Measurements from ENCODE around the gene OPCML.

OPCML gene

GRCh38 chr11:133007027-133007584 is 525.2 kb downstream of the OPCML start:
- no peak for TF ChIP-seq CTCF (IDR thresholded peaks at IDR 0.05; ENCODE audit: low read depth, low read length, missing control alignments)
- in situ Hi-C loops (cut with HindIII; ENCODE audit: low pct_ligation_motif_present, low sequenced_read_pairs), result no loop called here
- Histone ChIP-seq H3K4me3 (ENCODE audit: low read depth, low read length) (no peak overlapping the region), H3K36me3 (replicated peaks) (no peaks in the 10 kb centered on the region), H3K27me3 (replicated peaks) (no peaks in the 10 kb centered on the region), H3K27ac (no peak overlapping the region)
- no peak for DNase-seq

DNA sequence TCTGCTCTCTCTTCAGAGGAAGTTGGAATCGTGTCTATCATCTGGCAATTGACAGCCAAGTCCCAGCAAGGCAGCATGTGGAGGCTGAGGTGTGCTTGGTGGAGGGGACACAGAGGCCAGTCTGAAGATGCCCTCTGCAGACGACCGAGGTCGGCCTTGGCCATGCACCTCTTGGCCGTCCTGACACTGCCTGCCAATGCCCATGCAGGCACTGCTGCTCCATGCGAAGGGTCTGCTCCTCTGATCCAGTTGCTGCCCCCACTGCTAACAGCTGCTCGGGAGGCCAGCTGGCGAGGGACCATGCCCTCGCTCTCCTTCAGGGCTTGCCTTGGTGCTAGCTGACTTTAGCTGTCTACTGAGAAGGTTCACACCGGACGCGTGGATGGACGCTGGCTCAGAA is 527.9 kb downstream of the OPCML start:
- Histone ChIP-seq H3K36me3 (replicated peaks) (no peaks in the 10 kb centered on the region), H3K27ac (no peak overlapping the region), H3K4me3 (ENCODE audit: low read depth, low read length) (no peak overlapping the region), H3K27me3 (replicated peaks) (no peaks in the 10 kb centered on the region)
- DNase-seq, result no peak
- TF ChIP-seq CTCF (IDR thresholded peaks at IDR 0.05; ENCODE audit: low read depth, low read length, missing control alignments), result no peak
- in situ Hi-C loops (cut with HindIII; ENCODE audit: low pct_ligation_motif_present, low sequenced_read_pairs), result no loop called here

DNA sequence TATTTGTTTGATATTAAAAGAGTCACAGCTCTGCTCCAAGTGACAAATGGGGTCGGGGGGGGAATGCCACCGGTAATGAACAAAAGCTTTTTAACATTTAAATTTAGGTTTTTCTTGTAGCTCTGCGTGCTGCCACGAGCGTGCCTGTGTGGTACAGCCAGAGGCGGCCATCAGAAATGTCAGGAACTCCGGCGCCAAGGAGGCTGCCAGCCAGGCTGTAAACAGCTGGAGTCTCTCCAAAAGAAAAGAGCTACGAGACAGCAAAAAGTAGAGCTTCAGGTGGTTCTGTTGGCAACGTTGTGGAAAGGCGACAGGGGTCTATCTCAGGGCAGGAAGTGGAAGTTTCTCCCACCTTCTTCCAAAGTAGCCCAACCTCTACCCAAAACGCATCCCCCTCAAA is 532.8 kb downstream of the OPCML start:
- in situ Hi-C loops (cut with HindIII; ENCODE audit: low pct_ligation_motif_present, low sequenced_read_pairs), result no loop called here

DNA sequence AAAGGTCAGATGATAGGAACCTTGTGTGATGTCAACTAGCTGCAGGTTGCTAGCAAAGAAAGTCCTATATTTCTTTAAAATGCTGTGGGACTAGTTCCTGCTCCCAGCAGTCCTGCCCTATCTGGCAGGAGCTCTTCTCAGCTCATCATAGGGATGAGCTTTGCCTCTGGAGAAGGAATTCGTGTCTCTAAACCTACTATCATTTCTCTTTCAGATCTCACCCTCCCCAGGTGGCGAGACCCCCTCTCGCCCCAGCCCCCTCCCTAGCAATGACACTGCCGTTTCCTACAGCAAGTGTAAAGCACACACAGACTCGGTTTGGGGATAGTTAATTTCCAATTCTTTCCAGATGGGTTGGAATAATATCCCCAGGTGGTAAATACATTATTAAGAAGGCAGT is 533.3 kb downstream of the OPCML start:
- peaks cover 12% of the 10 kb centered on the region for H3K27me3 ChIP-seq (replicated peaks)
- TF ChIP-seq CTCF (IDR thresholded peaks at IDR 0.05; ENCODE audit: low read depth, low read length, missing control alignments), result no peak
- H3K27ac ChIP-seq, result no peak overlapping the region
- in situ Hi-C loops (cut with HindIII; ENCODE audit: low pct_ligation_motif_present, low sequenced_read_pairs), result no loop called here
- no peak overlapping the region for H3K4me3 ChIP-seq (ENCODE audit: low read depth, low read length)
- no peak for DNase-seq
- no peaks in the 10 kb centered on the region for H3K36me3 ChIP-seq (replicated peaks)

More for the DNA sequence above, 532.8 kb downstream of the OPCML start:
- H3K27me3 ChIP-seq (replicated peaks), result peaks cover 9% of the 10 kb centered on the region
- H3K36me3 ChIP-seq (replicated peaks), result no peaks in the 10 kb centered on the region
- no peak overlapping the region for H3K27ac ChIP-seq
- no peak overlapping the region for H3K4me3 ChIP-seq (ENCODE audit: low read depth, low read length)
- no peak for TF ChIP-seq CTCF (IDR thresholded peaks at IDR 0.05; ENCODE audit: low read depth, low read length, missing control alignments)
- DNase-seq, result no peak

- in situ Hi-C loops (cut with HindIII; ENCODE audit: low pct_ligation_motif_present, low sequenced_read_pairs), result no loop called here
- TF ChIP-seq CTCF (IDR thresholded peaks at IDR 0.05; ENCODE audit: low read depth, low read length, missing control alignments), result no peak
- H3K36me3 ChIP-seq (replicated peaks), result no peaks in the 10 kb centered on the region
- no peak for DNase-seq
- no peak overlapping the region for H3K27ac ChIP-seq
- no peak overlapping the region for H3K4me3 ChIP-seq (ENCODE audit: low read depth, low read length)
- H3K27me3 ChIP-seq (replicated peaks), result peaks cover 25% of the 10 kb centered on the region
These were observed 534.9 kb downstream of the OPCML start for GRCh38 chr11:132997396-132997795.

- in situ Hi-C loops (cut with HindIII; ENCODE audit: low pct_ligation_motif_present, low sequenced_read_pairs), result no loop called here
- no peak overlapping the region for H3K27ac ChIP-seq
- H3K4me3 ChIP-seq (ENCODE audit: low read depth, low read length), result no peak overlapping the region
- no peak for TF ChIP-seq CTCF (IDR thresholded peaks at IDR 0.05; ENCODE audit: low read depth, low read length, missing control alignments)
- no peaks in the 10 kb centered on the region for H3K36me3 ChIP-seq (replicated peaks)
- no peak for DNase-seq
- peaks cover 25% of the 10 kb centered on the region for H3K27me3 ChIP-seq (replicated peaks)
These were observed 537.3 kb downstream of the OPCML start for GRCh38 chr11:132994966-132995365.
